ENCODE results near the gene KRTAP6-1.

The KRTAP6-1 gene

DNA sequence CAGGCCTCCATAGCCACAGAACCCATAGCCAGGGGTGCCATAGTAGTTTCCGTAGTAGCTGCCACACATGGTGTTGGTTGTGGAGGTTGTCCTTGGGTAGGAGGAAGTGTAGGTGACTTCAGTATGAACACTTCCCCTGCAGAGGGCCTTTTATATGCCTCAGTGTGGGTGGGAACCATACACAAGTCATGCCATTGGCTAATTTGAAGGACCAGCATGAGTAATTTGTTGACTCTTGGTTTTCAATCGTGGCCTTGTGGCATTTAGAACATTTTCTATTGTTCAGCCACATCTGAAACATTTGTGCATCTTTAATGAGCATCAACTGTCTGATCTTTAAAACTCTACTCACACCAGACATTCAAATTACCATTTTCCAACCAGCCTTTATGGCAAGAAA is at the start of gene KRTAP6-1:
Gene KRTAP6-1, minus strand, starts transcription at position 95 of the 400 bp plus-strand sequence. Its CDS starts 26 bp downstream, at position 69.
- DNase-seq, result no peak

- DNase-seq, result no peak
These were observed 39.2 kb upstream of the KRTAP6-1 start for GRCh38 chr21:30652891-30653290.

GRCh38 chr21:30646904-30647414 is 33.2 kb upstream of the KRTAP6-1 start:
- DNase-seq, result no peak

DNA sequence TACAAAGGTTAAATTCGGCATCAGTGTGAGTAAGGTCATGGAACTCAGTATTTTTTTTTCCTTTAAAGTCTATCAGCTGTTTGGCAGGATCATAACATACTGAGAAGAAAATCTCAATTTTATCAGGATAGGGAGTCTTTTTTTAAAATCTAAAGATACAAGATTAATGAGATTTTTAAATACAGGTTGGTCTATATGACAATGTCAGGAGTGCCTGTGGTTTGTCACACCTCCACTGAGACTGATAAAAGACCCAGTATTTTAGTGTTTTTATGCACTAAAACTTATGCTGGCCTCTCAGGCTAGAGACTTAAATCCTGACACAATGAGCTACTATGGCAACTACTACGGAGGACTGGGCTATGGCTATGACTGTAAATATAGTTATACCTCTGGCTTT is 28.8 kb upstream of the KRTAP6-1 start, which contains the start of gene KRTAP20-3:
Gene KRTAP20-3, plus strand, starts transcription at position 301 of the 400 bp plus-strand sequence.
- no peak for DNase-seq

DNA sequence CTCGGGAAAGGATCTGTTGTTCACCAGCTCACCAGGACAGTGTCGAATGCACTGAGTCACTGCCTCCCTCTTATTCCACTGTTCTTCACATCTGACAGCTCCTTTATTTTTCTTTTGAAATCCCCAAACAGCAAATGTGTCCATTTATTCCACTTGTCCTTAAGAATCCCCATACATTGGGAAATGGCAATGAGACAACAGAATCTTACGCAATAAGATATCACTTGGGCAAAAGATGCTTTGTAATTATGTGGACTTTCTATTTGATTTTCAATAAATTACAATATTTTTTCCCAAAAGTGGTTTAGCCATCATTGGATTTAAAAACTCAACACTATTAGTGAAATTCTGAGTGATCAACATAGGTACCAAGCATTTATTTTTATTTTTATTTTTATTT is 25.0 kb upstream of the KRTAP6-1 start:
- no peak for DNase-seq

- DNase-seq, result no peak
These were observed 21.2 kb upstream of the KRTAP6-1 start, which contains the start of gene KRTAP20-2 for GRCh38 chr21:30634906-30635305. KRTAP20-2 (plus strand) TSS chr21:30635206; CDS start chr21:30635264, 58 bp downstream.

- no peak for DNase-seq
These were observed 15.5 kb upstream of the KRTAP6-1 start for GRCh38 chr21:30629200-30629599.

GRCh38 chr21:30628109-30628508 is 14.4 kb upstream of the KRTAP6-1 start:
- no peak for DNase-seq

DNA sequence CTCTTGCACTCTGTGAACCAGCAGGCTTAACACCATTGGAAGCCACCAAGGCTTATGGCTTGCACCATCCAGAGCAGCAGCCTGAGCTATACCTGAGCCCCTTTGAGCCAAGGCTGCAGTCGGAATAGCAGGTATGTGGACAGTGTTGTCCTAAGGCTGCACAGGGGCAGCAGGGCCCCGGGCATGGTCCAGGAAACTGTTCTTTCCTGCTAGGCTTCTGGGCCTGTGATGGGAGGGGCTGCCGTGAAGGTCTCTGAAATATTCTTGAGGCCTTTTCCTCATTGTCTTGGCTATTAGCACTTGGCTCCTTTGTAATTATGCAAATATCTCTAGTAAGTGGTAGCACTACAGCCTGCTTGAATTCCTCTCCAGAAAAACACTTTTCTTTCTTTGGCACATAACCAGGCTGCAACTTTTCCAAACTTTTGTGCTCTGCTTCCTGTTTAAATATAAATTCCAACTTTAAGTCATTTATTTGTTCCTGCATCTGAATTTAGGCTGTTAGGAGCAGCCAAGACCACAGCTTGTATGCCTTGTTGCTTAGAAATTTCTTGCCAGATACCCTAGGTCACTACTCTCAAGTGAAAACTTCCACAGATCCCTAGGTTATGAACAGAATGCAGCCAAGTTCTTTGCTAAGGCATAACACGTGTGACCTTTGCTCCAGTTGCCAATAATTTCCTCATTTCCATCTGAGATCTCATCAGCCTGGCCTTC is 11.9 kb upstream of the KRTAP6-1 start:
- DNase-seq, result no peak

- DNase-seq, result no peak
These were observed 9.6 kb upstream of the KRTAP6-1 start for GRCh38 chr21:30623362-30623761.

DNA sequence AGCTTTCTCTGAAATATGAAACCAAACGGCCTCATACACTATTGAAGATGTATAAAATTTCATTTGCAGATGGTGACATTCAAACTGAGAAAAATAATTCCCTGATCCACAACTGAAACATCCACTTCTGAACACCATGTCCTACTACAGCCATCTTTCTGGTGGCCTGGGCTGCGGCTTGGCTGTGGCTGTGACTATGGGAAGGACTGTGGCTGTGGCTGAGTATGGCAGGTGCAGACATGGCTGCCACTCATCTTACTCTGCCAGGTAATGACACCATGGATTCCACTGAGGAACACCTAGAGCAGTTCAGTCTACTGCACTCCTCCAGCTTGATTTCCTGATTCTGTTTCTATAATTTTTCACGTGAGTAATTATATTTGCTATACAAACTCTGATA is 6.8 kb upstream of the KRTAP6-1 start, which contains the start of gene KRTAP20-4:
Gene KRTAP20-4, plus strand, starts transcription at position 106 of the 400 bp plus-strand sequence.
- no peak for DNase-seq

GRCh38 chr21:30620080-30620479 is 6.3 kb upstream of the KRTAP6-1 start:
- no peak for DNase-seq

GRCh38 chr21:30616125-30616524 is 2.4 kb upstream of the KRTAP6-1 start, which contains the start of gene KRTAP20-1:
KRTAP20-1 (plus strand) TSS chr21:30616425; CDS start chr21:30616455, 30 bp downstream.
- DNase-seq, result no peak

GRCh38 chr21:30615199-30615598 is 1.5 kb upstream of the KRTAP6-1 start:
- DNase-seq, result no peak

- no peak for DNase-seq
These were observed 1.6 kb downstream of the KRTAP6-1 start for GRCh38 chr21:30612132-30612531.

DNA sequence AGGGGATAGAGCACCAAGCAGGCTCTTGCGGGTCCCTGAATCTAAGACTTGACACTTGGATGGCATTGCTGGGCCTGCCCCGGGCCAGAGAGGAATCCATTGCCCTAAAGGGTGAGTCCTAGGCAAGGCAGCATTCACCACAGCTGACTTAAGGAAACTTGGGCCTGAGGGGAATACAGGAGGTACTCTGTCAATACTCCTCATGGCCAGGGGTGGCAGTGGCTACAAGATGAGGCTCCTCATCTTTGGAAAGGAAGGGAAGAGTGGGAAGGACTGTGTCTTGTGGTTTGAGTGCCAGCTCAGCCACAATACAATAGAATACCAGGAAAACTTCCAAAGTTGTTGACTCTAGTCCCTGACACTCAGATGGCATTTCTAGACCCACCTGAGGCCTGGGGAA is 7.8 kb downstream of the KRTAP6-1 start:
- no peak for DNase-seq

DNA sequence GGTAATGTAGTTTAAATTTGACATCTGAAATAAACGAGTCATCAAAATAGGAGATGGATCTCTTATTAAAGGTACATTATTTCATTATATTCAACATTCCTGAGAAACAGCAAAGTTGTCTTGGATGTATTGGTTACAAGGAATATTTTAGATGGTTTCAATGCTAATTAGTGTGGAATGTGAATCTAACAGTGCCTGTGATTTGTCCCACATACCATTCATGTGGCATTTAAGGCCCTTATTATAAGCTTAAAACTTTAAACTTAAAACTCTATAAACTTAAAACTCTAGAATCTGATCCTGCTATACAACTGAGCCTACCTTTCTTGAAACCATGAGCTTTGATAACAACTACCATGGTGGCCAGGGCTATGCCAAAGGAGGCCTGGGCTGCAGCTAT is 12.9 kb downstream of the KRTAP6-1 start, which contains the start of gene KRTAP22-1:
Gene KRTAP22-1, plus strand, starts transcription at position 301 of the 400 bp plus-strand sequence.
- no peak for DNase-seq

- DNase-seq, result no peak
These were observed 14.9 kb downstream of the KRTAP6-1 start, which contains the start of gene KRTAP6-2 for GRCh38 chr21:30598802-30599201. KRTAP6-2 (minus strand) TSS chr21:30598902; CDS start chr21:30598874, 28 bp downstream.

DNA sequence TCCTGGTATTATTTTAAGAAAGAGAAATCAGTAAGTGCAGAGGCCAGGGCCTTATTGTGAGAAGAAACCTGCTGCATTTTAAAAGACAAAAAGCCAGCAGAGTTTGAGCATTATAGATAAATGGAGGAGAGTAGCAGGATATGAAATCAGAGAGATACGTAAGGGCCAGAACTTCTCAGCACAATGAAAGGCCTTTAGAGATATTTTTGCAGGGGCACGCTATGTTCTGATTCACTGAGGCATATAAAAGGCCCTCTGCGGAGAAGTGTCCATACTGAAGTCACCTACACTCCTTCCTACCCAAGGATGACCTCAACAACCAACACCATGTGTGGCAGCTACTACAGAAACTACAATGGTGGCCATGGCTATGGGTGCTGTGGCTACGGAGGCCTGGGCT is 21.6 kb downstream of the KRTAP6-1 start, which contains the start of gene KRTAP6-3:
Gene KRTAP6-3, plus strand, starts transcription at position 301 of the 400 bp plus-strand sequence. Its CDS starts 6 bp downstream, at position 307.
- DNase-seq, result no peak

GRCh38 chr21:30590297-30590696 is 23.4 kb downstream of the KRTAP6-1 start, which contains the start of gene KRTAP22-2:
KRTAP22-2 (minus strand) TSS chr21:30590397.
- no peak for DNase-seq

DNA sequence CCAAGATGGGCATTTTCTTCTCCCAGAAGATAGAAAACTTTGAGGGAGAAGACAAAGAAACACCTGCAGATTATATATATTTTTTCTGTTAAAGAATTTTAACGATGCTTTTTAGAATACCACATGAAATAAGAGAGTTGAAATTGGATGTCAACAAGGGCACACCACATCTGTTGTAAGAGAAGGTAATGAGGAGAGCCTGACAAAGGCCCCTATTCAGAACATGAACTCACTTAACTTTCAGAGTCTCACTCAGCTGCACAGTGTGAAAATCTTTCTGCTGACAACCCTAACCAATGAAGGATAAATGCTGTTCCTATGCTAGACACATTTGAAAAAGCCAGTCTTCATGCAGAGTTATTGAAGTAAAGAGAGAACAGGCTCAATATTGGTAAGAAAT is 30.9 kb downstream of the KRTAP6-1 start:
- no peak for DNase-seq

DNA sequence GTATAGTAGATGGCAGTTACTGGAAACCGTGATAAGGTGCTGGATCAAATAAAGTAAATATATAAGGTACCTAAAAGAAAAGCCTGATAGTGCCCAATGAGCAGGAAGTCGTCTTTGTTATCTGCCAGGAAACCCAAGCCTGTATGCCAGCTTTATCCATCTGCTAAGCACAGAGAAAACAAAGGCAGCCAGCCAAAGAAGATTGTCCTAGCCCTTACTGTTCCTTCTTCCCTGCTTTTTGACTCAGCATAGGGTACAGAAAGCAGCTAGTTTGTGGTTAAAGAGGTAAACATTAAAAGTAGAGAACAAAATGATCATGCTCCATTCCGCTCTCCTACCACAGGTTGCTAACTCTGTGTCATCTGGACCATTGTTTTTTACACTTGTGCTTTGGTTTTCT is 33.6 kb downstream of the KRTAP6-1 start:
- DNase-seq, result no peak

- no peak for DNase-seq
These were observed 34.4 kb downstream of the KRTAP6-1 start for GRCh38 chr21:30579346-30579745.

GRCh38 chr21:30577766-30578165 is 36.0 kb downstream of the KRTAP6-1 start:
- no peak for DNase-seq

All from NCI-H2171 treated with DMSO at 0.1 percent for 48 hours (cell line).